HG03139 (cell line): ENCODE results near the gene CFAP300.

ENCODE experiments used
- ATAC-seq: cut with Tn5 transposase; IDR thresholded peaks from one replicate; pipeline ENCODE4 v1.9.1; 2021; ENCODE audit not compliant: unreplicated experiment

CFAP300 gene

GRCh38 chr11:102071497-102072472 lies 24.5 kb downstream of the CFAP300 start:
- ATAC-seq, result no peak

- ATAC-seq, result no peak
Measured at GRCh38 chr11:102073253-102073652, 26.0 kb downstream of the CFAP300 start.

DNA sequence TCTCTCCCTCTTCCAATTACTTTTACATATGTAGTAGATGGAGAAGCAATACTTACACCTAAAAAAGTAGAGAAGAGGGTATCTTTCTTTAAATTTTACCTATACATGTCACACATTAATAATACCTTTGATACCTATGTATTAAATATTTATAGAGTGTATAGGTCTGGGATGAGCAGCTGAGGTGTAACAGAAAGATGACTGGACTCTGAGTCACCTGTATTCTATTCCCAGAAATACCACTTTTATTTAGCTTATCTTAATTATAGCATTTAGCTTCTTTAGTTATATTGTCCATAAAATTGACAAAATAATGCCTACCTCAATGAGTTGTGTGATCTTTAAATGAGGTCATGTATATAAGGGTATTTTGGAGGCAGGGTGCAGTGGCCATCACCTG lies 32.4 kb downstream of the CFAP300 start:
- no peak for ATAC-seq

- ATAC-seq, result no peak
Measured at GRCh38 chr11:102081313-102081712, 34.1 kb downstream of the CFAP300 start.

DNA sequence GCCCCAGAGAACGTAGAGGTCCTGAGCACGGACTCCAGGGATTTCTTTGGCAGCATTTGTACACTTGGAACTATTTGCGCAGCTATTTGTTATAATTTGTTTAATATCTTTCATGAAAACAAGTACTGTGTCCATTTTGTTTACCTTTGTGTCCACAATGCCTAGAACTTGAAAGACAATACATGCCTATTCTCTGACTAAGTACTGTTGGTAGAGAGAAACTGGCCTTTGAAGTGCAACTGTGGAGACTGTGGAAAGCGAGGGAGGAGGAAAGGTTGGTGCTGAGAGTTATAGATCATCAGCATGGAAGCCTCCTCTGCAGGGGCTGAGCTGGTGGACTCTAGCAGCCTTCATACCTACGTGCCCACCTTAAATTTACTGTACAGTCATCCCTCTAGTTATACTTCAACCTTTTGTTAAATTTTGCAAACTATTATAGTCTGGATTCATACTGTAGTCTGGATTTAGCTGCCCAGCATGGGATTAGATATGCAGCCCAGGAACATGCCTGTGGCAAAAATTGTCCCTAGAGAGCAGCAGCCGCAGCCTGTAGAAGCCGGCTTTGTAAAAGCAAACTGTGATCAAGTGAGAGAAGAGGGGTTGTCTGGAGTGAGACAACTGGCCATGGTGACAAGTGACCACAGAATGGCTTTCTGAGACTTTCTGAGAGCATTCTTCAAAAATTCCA lies 38.8 kb downstream of the CFAP300 start:
- no peak for ATAC-seq

GRCh38 chr11:102097186-102097585 lies 49.9 kb downstream of the CFAP300 start:
- no peak for ATAC-seq

GRCh38 chr11:102099755-102100154 lies 52.5 kb downstream of the CFAP300 start:
- no peak for ATAC-seq

DNA sequence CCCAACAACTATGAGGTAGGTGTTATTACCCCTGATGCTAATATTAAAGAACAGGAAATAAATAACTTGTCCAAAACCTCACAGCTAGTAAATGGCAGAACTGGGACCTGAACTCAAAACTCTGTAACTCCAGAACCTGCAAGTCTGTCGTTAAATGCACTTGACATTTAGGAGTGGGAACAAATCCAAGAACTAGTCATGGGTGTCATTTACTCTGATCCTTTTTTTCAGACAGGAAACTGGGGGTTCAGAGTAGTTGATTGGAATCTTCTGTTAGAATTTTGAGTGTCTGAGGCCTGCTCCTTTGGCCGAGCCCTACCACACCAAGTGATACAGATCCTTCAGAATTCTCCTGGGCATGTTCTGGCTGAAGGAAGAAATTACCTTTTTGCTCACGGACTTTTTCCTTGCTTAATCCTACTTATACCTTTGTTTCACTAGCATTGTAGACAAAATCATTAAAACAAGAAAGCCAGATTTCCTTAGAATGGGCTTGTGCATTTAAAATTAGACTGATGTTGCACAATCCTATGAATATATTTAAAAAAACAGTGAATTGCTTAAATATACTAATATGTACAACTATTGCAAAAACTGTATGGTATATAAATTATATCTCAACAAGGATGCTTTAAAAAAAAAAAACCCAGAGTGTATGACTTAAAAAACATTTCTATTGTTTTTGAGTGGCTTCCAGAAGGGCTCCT lies 61.6 kb downstream of the CFAP300 start:
- ATAC-seq, result no peak

GRCh38 chr11:102109896-102110760 lies 62.9 kb downstream of the CFAP300 start, which contains the start of gene YAP1:
Gene YAP1, plus strand, starts transcription at chr11:102110447. Its CDS starts 402 bp downstream, at chr11:102110849.
- peak; percentile 86 for ATAC-seq

GRCh38 chr11:102110761-102111010 lies 63.4 kb downstream of the CFAP300 start:
- peak; percentile 3 for ATAC-seq

DNA sequence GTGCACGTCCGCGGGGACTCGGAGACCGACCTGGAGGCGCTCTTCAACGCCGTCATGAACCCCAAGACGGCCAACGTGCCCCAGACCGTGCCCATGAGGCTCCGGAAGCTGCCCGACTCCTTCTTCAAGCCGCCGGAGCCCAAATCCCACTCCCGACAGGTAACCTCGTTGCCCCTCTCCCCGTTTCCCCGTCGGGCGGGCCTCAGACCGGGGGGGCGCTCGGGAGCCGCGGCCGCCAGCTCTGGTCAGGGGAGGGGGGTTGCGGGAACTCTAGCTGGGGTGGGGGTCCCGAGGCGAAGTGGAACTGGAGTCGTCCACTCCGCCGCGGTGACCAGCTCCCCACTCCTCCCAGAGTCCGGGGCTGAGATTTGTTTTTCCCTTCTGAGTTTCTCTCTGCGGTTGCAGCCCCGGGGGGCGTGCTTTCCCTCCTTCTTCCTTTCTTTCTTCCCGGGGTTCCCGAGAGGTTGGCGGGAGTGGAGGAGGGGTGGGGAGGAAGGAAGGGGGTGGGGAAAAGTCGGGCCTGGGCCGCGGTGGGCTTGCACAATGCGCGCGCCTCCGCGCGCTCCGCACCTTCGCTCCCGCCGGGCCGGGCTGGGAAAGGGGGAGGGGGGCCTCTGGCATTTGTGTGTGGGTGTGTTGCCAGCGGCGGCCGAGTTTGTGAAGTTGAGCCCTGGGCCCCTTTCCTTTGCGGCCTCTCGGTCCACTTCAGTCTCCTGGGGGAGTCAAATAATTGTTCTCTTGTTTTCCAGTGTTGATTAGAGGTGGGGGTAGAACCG lies 64.0 kb downstream of the CFAP300 start:
- no peak for ATAC-seq

DNA sequence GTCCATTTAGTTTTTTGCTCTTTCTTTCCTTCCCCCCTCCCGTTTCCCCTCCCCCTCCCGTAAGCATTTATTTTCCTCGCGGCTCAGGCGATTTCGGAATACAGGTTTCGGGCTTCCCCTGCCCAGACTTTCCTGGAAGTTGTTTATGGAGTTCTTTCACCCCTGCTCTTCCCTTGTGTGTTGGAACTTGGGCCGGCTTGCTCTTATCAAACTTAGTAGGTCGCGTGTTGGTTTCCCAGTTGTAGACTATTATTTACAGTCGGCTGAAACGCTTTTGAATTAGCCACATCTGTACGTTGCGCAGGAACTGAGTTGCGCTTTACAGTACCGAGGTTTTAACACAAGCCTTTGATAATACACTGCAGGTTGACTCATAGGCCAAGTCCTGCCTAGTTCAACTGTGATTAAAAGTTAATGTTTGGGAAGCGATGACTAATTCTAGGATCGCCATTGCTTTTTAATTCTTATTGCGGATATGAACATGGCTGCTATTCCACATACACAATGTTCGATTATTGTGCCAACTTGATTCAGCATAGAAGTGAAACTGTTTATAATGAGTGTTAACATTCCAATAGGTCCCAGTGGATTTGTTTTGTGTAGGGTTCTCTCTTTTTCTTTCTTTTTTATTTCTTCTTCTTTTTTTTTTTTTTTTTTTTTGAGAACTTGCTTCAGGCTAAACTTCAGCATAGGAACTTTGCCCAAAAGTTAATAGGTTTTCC lies 64.7 kb downstream of the CFAP300 start:
- no peak for ATAC-seq

- ATAC-seq, result no peak
Measured at GRCh38 chr11:102112509-102112821, 65.2 kb downstream of the CFAP300 start.

- no peak for ATAC-seq
Measured at GRCh38 chr11:102114032-102114431, 66.8 kb downstream of the CFAP300 start.

- ATAC-seq, result no peak
Measured at GRCh38 chr11:102115557-102115956, 68.3 kb downstream of the CFAP300 start.

GRCh38 chr11:102116453-102117205 lies 69.4 kb downstream of the CFAP300 start:
- no peak for ATAC-seq

- ATAC-seq, result no peak
Measured at GRCh38 chr11:102117472-102118113, 70.4 kb downstream of the CFAP300 start.

GRCh38 chr11:102118937-102119336 lies 71.7 kb downstream of the CFAP300 start:
- ATAC-seq, result no peak
